Subcutaneous adipose tissue (tissue), 4 donors: Measurements from ENCODE around the gene VSTM2B. TPM values are rescaled to one million over a fixed set of nuclear protein-coding genes. Genes with fewer than 3 reads are reported as not detected.

Experiments
- CTCF ChIP-seq: fragments of 450-650 bp; IDR thresholded peaks from one replicate; pipeline ENCODE4 v1.5.1; 2016; ENCODE audit warnings: low read depth, mild to moderate bottlenecking, control low read depth, antibody characterized with exemption, moderate library complexity
- total RNA-seq, 4 donors: library from RNA; depleted of rRNA; stranded (reverse); fragments of >200 nt; gene quantifications; one replicate each; pipeline ENCODE4 v1.1.0, GENCODE V29; 2016

Gene VSTM2B
- total RNA-seq, 4 donors from 2014 or later = not detected

GRCh38 chr19:29528946-29529645, 3.3 kb downstream of the VSTM2B start:
- no peak for TF ChIP-seq CTCF

- TF ChIP-seq CTCF = no peak
Measured at GRCh38 chr19:29529646-29530539, 4.1 kb downstream of the VSTM2B start.

- no peak for TF ChIP-seq CTCF
Measured at GRCh38 chr19:29530540-29531457, 5.0 kb downstream of the VSTM2B start.

GRCh38 chr19:29531458-29532025, 5.7 kb downstream of the VSTM2B start:
- TF ChIP-seq CTCF = no peak

GRCh38 chr19:29532097-29532496, 6.3 kb downstream of the VSTM2B start:
- TF ChIP-seq CTCF = no peak

GRCh38 chr19:29532956-29533355, 7.2 kb downstream of the VSTM2B start:
- no peak for TF ChIP-seq CTCF
